ENCODE measurements around the gene ERMP1.
"Not testable (repeated sequence)": the region's sequence is repeated elsewhere in the genome, so short reads cannot be mapped to it uniquely, and the experiment has no call there.

ERMP1 gene

DNA sequence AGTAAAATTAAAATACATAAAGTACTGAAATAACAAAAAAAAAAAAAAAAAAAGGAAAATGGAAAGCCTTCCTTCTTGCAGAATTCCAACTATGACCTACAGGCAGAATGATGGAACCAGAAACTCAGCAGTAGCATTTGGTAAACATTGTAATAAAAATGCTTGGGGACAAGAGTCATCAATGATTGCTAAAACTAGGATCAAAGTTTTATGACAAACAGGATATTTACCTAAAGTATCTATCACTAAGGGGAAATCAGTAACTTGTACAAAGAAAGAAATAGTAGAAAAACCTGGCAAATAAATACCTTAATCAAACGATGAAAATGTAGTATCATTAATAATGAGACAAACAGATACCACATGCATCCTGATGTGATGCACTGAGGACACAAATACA lies 17.5 kb downstream of the ERMP1 start:
- no peak overlapping the region for H3K4me3 ChIP-seq (replicated peaks in 1 of 2; ENCODE audit: low read depth in 2 of 2, low read length in 2 of 2)
- no peak for DNase-seq (ENCODE audit: low read depth in 2 of 2)
- TF ChIP-seq CTCF (IDR thresholded peaks at IDR 0.05; ENCODE audit: low read depth, low read length): no peak

GRCh38 chr9:5813824-5814223 lies 19.1 kb downstream of the ERMP1 start:
- TF ChIP-seq CTCF (IDR thresholded peaks at IDR 0.05; ENCODE audit: low read depth, low read length): no peak
- H3K4me3 ChIP-seq (replicated peaks in 1 of 2; ENCODE audit: low read depth in 2 of 2, low read length in 2 of 2): no peak overlapping the region
- DNase-seq (ENCODE audit: low read depth in 2 of 2): no peak

DNA sequence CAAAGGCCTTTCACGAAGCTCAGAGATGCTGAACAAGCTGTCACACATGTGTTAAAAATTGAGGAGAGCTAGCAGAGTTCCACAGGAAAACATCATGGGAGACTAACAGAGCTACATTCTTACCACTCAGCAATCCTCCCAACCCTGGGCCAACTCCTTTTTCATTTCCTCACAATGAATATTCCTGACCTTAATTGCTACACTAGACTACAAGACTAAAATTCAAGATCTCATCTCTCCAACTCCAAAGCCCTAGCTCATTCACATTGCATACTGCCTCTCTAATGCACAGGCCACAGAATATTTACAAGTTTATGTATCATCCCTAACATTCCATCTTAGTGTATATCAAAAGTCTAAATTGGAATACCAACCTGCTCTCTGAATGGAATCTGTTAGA lies 21.2 kb downstream of the ERMP1 start:
- DNase-seq (ENCODE audit: low read depth in 2 of 2): no peak
- TF ChIP-seq CTCF (IDR thresholded peaks at IDR 0.05; ENCODE audit: low read depth, low read length): no peak
- H3K4me3 ChIP-seq (replicated peaks in 1 of 2; ENCODE audit: low read depth in 2 of 2, low read length in 2 of 2): no peak overlapping the region

GRCh38 chr9:5805478-5805877 lies 27.4 kb downstream of the ERMP1 start:
- DNase-seq (ENCODE audit: low read depth in 2 of 2): no peak
- TF ChIP-seq CTCF (IDR thresholded peaks at IDR 0.05; ENCODE audit: low read depth, low read length): no peak
- H3K4me3 ChIP-seq (replicated peaks in 1 of 2; ENCODE audit: low read depth in 2 of 2, low read length in 2 of 2): no peak overlapping the region

DNA sequence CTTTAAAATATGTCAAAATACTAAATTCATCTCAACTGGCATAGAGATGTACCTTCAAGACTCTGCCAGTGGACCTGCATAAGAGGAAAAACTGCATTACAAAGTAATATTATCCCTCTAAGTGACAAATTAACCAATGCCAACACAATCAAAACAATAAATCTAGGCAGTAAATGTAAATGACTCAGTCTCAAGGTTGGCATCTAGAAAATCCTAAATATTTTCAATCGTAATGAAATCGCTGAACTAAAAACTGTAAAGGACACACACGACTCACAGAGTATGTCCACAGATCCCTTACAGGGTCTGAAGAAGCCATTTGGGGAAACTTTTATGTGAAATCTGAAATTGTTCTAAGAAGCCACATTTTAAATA lies 31.2 kb downstream of the ERMP1 start:
- TF ChIP-seq CTCF (IDR thresholded peaks at IDR 0.05; ENCODE audit: low read depth, low read length): no peak
- no peak for DNase-seq (ENCODE audit: low read depth in 2 of 2)
- H3K4me3 ChIP-seq (replicated peaks in 1 of 2; ENCODE audit: low read depth in 2 of 2, low read length in 2 of 2): no peak overlapping the region

DNA sequence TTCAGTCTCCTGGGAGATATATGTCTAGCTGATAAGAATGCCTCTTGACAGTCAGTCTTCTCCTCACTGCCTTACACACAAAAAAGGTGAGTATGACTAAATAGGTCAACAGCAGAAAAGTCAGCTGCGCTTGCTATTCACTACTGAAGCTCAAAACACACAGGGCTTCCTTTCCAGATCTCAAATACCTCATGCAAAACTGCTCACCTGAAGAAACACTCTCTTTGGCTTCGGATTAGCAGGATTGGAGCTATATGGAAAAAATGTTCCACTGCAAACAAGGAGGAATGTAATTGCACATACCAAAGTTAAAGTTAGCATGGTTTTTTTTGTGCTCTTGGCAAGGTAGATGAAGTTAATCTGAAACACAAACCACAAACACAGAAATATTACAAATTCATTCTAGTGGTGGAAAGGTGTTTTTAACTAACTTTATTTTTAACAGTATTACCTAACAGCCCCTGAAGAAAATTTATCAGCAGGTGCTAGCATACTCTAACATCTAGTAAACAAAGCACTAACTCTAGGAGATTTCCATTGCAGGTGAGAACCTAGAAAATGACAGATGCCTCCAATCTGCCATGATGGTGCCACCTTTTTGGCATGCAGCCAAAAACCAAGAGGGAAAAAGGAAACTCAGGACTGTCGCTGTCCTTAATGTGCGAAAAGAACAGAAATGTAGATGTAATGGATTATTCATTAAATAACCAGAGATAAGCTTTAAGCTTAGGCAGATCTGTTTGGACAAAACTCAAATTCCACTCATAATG lies 31.8 kb downstream of the ERMP1 start:
- no peak overlapping the region for H3K4me3 ChIP-seq (replicated peaks in 1 of 2; ENCODE audit: low read depth in 2 of 2, low read length in 2 of 2)
- no peak for TF ChIP-seq CTCF (IDR thresholded peaks at IDR 0.05; ENCODE audit: low read depth, low read length)
- DNase-seq (ENCODE audit: low read depth in 2 of 2): peak; percentile 19 to 25

DNA sequence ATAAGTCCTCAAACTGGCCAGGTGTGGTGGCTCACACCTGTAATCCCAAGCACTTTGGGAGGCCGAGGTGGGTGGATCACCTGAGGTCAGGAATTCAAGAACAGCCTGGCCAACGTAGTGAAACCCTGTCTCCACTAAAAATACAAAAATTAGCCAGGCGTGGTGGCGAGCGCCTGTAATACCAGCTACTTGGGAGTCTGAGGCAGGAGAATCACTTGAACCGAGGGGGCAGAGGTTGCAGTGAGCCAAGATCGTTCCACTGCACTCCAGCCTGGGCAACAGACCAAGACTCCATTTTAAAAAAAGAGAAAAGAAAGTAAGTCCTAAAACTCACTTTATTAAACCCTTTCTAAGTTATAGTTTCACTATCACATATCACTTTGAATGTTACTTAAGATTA lies 32.5 kb downstream of the ERMP1 start:
- not testable (repeated sequence) for H3K4me3 ChIP-seq (replicated peaks in 1 of 2; ENCODE audit: low read depth in 2 of 2, low read length in 2 of 2); DNase-seq (ENCODE audit: low read depth in 2 of 2)
